NOMO-1 treated with DMSO at 0.1 percent for 48 hours (cell line): ENCODE results near the gene RNF126.
"Not testable (repeated sequence)": the region's sequence is repeated elsewhere in the genome, so short reads cannot be mapped to it uniquely, and the experiment has no call there.

Experiments
- DNase-seq: peaks from one replicate; lab custom pipeline; 2025; ENCODE audit not compliant: unreplicated experiment; lab: John Stamatoyannopoulos, UW

RNF126 gene

DNA sequence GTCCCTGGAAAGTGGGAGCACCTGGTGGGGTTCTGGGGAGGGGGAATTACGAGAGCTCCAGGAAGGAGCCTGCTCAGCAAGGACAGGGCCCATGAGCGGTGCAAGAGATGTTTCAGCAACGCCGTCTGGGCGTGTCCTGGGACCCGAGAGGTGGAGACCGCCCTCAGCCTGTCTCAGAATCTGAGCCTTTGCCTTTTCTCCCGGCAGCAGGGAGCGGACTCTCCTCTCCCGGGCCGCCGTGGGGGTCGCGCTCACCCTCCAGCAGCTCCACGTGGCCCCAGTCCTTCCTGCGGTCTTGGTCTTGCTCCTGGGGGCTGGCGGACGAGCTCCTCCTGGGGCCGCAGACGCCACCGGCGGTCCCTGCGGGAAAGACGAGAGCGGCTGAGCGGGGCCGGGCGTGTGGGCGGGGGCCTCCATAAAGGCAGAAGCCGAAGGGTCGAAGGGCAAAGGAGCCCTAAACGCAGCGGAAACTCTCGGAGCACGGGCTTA is 30.4 kb downstream of the RNF126 start:
- DNase-seq, result peak; percentile 38

DNA sequence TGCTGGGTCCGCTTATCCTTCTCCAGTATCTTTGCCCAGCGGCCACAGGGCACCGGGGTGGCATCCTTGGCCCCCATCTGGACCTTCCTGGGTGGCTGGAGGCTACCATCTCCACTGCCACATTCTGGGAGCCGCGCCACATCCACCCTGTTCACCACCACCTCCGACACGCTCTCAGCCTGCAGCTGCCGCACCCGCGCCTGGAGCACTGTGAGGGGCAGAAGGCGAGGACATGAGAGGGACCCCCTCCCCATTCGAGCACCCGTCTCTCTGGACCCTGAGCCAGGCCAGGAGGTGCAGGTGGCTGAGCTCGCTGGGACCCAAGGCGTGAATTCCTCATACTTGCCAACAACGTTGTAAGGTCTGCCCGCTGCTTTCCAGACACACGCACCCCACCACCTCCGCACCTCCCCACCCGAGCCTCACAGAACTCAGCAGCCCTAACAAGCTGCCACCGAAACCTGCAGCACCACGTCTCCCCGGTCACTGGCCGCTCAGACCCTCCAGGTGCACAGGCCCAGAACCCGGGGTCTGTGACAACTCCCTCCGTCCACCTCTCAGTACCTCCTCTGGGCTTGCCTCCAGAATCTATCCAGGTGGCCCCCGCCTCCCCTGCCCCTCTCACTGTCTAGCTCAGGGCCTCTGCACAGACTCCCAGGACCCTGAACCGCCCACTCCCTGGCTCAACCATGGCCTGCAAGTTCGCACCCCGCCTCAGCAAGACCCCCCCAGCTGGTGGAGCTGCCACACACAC is 32.9 kb downstream of the RNF126 start:
- no peak for DNase-seq

DNA sequence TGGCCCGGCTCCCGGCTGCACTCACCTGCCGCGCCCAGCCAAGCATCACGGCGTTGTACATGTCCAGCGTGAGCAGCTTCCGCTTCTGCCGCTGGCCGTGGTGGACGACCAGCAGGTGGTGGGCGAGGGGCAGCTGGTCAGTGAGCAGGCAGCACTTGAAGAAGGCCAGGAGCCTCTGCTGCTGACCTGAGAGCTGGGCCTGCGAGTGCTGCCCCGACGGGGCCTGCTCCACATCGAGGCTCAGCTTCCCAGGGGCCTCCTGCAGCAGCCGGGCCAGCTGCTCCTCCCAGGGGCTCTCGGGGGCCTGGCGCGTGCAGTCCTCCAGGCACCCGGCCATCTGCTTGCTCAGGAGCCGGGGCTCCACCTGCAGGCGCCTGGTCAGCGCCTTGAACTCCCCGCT is 33.5 kb downstream of the RNF126 start:
- not testable (repeated sequence) for DNase-seq

DNA sequence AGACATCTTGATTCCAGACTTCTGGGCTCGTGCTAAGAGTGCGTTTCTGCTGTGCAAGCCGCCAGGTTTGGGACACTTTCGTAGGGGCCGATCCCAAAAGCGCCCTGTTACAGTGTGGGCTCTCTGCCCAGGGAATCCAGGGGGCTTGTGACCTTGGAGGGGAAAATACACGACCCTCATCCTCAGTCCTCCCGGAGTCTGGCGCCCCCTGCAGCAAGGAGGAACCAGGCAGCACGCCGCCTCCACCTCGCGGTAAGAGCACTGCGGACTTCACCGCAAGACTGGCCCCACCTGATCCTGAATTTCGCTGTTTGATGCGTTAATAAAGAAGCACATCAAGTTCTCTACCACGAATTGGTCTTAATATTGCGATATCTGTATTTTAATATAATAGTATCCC is 34.8 kb downstream of the RNF126 start:
- no peak for DNase-seq

DNA sequence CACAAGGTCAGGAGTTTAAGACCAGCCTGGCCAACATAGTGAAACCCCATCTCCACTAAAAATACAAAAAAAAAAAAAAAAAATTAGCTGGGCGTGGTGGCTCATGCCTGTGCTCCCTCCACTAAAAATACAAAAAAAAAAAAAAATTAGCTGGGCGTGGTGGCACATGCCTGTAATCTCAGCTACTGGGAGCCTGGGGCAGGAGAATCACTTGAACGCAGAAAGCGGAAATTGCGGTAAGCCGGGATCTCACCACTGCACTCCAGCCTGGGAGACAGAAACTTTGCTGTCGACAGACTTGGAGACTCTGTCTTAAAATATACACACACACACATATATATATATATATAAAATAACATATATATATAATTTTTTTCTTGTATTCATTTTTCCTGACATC is 36.4 kb downstream of the RNF126 start:
- not testable (repeated sequence) for DNase-seq

DNA sequence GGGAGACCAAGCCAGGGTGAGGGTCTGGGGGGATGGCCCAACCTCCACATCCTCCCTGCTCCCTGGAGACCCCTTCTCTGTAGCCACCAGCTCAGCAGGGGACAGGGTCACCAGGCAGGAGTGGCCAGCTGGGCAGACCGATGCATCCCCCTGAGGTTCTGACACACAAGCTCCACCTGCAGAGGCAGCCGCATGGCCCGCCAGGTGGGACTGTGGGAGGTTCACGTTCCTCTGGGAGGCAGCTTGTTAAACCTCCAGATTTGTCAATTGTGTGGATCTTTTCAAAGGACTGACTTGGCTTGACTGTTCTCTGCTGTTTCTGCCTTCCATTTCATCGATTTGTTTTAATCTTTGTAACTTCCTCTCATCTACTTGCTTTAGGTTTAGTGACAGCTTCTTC is 37.8 kb downstream of the RNF126 start:
- no peak for DNase-seq

DNA sequence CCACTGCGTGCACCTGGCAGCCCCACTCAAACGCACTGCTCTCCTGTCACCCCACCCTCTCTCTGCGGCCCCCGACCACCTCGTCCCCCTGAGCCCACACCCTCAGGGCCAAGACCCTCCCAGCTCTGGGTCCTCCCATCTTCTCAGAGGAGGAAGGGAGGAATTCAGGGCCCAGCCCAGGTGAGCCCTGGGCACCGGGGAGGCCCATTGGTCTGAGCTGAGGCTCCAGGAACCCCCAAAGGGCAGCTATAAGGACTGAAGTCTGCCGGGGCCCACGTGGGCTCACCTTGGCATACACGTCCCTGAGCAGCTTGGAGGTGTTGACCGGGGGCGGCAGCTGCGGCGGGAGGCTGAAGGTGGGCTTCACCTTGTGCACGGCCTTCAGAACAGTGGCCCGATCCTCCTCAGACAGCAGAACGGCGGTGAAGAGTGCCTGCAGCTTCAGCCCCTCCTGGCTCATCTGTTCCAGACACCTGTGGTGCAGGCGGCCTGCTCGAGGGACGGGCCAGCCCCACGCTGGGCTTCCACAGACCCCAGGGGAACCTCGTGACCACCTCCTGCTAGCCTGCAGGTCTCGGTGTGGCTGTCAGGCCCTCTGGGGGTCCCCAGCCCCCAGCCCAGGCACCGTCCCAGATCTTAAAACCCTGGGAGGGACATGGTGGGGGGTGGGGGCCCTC is 38.4 kb downstream of the RNF126 start:
- DNase-seq, result no peak

DNA sequence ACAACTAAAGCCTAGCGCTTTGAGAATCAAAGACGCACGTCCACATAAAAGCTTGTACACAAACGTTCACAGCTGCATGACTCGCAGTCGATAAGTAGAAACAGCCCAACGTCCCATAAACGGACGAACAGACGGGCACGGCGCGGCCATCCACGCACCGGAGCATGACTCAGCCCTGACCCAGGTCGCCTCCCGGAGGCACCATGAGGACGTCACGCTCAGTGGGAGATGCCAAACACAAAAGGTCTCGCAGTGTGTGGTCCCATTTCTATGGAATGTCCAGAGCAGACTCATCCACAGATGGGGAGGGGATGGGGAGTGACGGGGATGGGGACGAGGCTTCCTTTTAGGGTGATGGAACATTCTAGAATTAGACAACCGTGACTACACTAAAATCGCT is 39.0 kb downstream of the RNF126 start:
- no peak for DNase-seq

DNA sequence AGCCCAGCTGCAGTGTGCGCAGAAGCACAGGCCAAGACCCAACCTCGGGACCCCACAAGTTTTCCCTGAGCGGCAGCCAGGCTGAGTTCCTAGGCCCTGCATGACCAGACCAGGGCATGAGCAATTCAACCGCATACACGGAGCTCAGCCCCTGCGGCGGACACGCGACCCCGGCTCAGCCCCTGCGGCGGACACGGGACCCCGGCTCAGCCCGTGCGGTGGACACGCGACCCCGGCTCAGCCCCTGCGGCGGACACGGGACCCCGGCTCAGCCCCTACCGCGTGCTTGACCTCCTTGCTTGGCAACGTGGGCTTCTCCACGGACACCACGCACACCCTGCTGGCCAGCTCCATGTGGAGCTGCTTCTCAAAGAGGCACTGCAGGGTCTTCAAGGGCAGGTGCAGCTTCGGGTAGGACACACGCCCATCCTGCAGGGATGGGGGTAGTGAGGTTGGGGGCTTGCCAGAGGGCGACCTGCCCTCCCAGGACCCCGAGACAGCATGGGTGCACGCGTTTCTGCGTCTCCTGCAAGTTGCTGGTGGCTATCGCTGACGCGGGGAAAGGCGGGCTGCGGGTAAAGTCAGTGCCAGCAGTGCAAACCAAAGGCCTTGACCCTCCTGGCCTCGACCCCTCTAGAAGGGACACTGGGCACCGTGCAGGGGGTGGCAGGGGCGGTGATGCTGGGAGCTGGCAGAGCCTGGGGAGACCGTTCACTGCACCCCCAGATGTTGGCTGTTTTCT is 39.7 kb downstream of the RNF126 start:
- no peak for DNase-seq

DNA sequence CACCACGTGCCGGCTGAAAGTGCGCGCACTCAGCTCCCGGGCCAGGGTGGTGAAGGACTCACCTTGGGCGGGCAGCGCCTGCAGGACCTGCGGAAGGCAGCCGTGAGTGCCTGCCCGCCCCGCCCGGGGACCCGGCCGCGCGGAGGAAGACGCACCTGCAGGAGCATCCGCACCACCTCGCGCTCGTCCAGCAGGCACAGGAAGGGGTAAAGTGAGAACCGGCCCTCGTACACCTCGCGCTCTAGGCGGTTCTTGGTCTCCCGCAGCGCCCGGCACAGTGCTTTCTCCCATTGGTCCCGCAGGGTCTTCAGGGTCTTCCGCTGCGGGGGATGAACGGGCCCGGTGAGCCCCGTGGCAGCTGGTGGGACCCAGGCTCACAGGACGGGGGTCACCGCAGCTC is 40.3 kb downstream of the RNF126 start:
- DNase-seq, result no peak

DNA sequence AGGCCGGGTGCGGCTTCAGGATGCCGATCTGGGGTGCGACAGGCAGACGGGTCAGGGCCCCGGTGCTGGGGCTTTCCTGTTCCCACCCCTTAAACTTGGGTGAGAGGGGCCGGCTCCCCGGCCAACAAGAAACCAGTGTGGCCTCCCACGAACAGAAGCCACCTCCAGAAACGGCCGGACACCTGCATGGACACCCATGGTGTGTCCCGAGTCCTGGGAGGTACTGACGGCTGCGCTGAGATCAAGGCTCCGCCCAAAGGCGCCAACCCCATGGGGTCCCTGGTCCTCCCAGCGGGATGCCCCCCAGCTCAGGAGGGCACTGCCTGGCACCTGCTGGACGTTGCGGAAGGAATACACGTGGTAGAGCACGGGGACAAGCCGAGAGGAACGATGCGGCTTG is 41.2 kb downstream of the RNF126 start:
- no peak for DNase-seq

DNA sequence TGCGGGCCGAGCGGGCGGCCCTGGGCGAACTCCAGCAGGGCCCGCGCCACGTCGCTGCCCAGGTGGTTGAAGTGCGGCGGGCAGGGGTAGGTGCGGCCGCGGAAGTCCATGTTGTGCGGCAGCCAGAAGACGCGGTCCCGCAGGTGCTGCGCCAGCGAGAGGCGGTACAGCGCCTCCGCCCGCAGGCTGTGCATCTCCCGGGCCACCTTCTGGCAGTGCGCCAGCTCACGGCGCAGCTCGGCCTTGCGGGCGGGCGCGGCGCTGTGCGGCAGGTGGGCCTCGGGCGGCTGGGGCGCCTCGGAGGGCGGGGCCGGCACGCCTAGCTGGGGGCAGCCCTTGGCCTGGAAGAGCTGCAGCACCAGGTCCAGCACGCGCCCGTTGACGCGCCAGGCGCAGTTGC is 41.8 kb downstream of the RNF126 start:
- not testable (repeated sequence) for DNase-seq

DNA sequence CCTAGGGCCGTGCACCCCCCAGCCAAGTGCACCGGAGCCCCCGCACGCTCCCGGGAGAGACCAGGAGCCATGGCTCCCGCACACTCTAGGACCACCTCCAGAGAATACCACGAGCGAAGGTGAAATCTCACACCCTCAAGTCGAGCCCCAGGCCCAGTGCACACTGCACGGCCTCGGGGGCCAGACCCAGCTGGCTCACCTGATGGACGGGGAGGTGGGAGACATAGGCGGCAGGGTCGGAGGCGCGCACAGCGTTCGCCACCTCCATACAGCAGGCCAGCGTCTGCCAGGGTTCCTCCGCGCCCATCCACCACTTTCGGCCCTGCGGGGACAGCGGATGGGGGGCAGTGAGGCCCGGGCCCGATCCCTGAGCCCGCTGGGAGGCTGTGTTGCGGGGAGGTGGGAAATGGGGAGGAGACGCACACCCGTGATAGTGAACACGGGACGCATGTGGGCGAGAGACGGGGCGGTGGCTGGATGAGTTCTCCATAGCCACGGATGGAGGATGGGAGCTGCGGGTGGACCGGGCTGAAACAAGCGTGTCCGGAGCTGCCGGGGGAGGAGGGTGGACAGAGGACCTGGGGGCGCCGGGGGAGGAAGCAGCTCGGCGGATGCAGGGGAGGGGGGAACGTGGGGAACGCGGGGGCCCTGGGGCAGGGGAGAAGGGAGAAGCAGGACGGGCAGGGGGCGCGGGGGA is 42.7 kb downstream of the RNF126 start:
- DNase-seq, result no peak

DNA sequence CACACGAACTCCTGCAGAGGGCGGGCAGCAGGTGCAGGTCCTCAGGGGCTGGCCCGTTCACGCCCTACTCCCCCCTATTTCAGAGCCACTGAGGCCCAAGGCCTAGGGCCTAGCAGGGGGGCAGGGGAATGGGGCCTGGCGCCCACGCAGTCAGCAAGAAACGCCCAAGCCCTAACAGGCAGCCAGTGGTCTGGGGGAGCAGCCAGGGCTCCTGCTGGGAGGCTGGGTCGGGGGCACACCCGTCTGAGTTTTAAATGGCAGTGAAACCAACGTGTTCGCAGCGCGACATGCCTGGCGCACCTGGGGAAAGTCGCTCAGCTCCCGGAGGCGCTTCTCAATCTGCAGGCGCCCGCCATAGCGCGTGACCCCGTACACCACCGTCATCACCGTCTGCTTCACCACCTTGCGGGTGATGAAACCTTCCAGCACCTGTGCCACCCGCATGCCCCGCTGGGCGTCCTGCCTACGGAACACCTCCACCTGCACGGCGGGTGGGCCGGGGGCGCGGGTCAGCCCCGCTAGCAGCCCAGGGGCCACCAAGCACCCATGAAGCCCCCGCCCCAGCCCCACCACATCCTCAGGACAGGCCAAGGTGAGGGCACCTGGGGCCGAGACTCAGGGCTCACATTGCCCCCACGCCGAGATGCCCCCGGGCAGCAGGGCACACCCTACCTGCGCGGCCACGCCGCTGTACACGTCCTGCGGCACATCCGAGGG is 43.6 kb downstream of the RNF126 start:
- no peak for DNase-seq

DNA sequence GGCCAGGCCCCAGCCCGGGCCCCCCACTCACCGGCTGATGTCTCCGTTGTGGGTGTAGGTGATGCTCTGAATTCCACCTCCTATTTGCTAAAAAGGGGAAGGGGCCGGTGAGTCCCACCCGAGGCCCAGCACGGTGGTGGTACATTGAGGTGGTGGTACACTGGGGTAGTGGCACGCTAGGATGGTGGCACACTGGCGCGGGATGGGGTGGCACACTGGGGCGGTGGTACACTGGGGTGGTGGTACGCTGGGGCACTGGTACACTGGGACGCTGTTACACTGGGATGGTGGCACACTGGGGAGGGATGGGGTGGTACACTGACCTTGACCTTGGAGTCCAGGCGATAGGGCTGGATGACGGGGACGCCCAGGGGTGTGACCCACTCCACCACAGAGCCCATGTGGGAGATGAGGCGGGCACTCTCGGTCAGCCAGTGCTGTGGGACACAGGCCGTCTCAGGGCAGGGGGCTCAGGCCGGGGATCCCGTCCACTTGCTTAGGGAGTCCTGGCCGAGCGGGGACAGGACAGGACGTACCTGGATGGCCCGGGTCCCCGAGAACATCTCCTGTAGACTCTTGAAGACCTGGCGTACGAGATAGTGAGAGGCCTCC is 44.2 kb downstream of the RNF126 start:
- no peak for DNase-seq

DNA sequence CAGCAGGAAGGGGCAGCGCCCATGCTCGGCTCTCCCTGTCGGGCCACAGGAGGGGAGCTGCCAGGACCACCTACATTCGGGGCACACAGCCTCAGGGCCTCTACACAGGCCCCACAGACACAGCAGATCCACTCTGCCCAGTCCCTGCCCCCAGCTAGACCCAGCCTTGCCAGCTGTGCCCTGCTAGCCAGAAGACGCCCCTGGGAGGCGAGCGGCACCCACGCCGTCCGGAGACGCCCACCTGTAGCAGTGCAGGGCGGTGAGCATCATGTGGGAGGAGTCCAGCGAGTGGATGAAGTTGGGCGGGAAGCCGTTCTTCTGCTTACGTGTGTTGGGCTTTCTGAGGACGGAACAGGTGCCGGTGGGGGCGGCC is 44.8 kb downstream of the RNF126 start:
- DNase-seq, result no peak

DNA sequence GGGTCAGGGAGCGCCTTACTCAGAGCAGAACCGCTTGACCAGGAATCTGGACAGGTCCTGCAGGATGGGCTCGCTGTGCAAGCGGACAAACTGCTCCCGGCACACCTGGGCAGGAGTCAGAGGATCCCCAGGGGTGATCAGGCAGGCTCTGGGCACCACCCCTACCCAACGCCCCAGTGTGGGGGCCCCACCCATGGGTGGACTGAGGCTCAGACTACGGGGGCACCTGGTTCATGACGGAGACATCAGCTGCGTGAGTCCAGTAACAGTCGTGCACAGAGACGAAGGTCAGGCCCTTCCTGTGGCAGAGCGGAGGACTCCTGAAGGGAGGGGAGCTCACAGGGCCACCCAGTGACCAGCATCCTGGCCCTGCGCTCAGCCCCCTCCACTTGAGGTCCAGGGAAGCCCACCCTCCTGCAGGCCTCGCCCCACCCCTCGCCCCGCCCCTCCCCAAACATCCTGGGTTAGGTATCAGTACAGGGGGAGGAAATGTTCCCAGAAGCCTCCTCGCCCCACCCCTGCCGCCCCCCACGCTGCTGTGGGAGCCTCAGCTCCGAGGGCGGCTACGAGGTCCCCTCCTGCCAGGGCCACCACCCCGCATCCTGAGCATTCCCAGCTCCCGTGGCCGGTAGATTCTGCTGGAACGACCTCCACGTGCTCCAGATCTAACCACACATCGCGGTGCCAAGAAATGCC is 45.3 kb downstream of the RNF126 start:
- DNase-seq, result no peak

DNA sequence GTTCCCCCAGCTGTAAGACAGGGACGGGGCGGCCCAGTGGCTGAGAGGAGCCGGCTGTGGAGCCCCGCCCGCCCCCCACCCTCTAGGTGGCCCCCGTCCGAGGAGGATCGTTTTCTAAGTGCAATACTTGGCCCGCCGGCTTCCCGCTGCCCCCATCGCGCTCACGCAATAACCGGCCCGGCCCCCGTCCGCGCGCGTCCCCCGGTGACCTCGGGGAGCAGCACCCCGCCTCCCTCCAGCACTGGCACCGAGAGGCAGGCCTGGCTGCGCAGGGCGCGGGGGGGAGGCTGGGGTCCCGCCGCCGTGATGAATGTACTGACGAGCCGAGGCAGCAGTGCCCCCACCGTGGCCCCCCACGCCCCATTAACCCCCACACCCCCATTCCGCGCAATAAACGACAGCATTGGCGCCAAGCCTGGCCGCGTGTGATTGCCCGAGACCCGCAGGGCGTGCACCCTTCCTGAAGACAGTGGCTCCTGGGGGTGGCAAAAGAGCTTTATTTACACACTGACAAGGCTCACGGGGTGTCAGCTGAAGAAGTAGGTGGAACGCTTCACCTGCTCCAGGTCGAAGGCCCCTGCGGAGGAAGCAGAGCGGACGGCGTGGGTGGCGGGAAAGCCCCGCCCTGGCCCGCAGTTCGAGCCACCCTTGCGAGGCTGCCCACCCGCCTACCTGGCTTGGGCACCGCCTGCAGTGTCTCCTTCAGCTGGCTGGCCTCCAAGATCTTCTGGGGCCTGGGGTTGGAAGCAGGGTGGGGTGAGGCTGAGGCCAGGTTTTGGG is 46.1 kb downstream of the RNF126 start:
- no peak for DNase-seq
